ENCODE data around the gene POP5.
"Not testable (repeated sequence)": the region's sequence is repeated elsewhere in the genome, so short reads cannot be mapped to it uniquely, and the experiment has no call there.

The POP5 gene

GRCh38 chr12:120536064-120536791, 45.0 kb downstream of the POP5 start:
- H3K36me3 ChIP-seq (ENCODE audit: insufficient read depth, low read length), result peaks cover 18% of the 10 kb centered on the region; the same call in 1 of the 2 replicates

GRCh38 chr12:120534703-120535655, 46.2 kb downstream of the POP5 start:
- Histone ChIP-seq H3K27ac (ENCODE audit: low read depth, low read length) (peak overlapping the region; percentile 53), H3K27me3 (ENCODE audit: insufficient read depth, low read length) (no peaks in the 10 kb centered on the region), H3K79me2 (ENCODE audit: control insufficient read depth, insufficient read depth, low read length, unreplicated experiment) (peaks cover 58% of the 10 kb centered on the region), H3K4me3 (ENCODE audit: low read depth, low read length) (peak overlapping the region; percentile 87), H2AFZ (ENCODE audit: low read length, unreplicated experiment) (peak overlapping the region; percentile 63), H3K36me3 (ENCODE audit: insufficient read depth, low read length) (peaks cover 18% of the 10 kb centered on the region; the same call in 1 of the 2 replicates), H3K4me1 (ENCODE audit: control insufficient read depth, insufficient read depth, low read length, unreplicated experiment) (peaks cover 43% of the 10 kb centered on the region)

More at GRCh38 chr12:120536064-120536791, 45.0 kb downstream of the POP5 start:
- H3K4me3 ChIP-seq (ENCODE audit: low read depth, low read length), result peak overlapping the region; percentile 87
- H3K27ac ChIP-seq (ENCODE audit: low read depth, low read length), result no peak overlapping the region
- H3K27me3 ChIP-seq (ENCODE audit: insufficient read depth, low read length), result no peaks in the 10 kb centered on the region
- H2AFZ ChIP-seq (ENCODE audit: low read length, unreplicated experiment), result no peak overlapping the region
- H3K4me1 ChIP-seq (ENCODE audit: control insufficient read depth, insufficient read depth, low read length, unreplicated experiment), result peaks cover 50% of the 10 kb centered on the region
- peaks cover 69% of the 10 kb centered on the region for H3K79me2 ChIP-seq (ENCODE audit: control insufficient read depth, insufficient read depth, low read length, unreplicated experiment)

GRCh38 chr12:120534203-120534702, 46.9 kb downstream of the POP5 start, which contains the start of gene RNF10:
Gene RNF10 (plus strand): TSS chr12:120534356. CDS start chr12:120534812, 456 bp downstream.
- H3K4me3 ChIP-seq (ENCODE audit: low read depth, low read length), result peak within 1 kb of the TSS; percentile 87
- H3K27ac ChIP-seq (ENCODE audit: low read depth, low read length), result peak within 1 kb of the TSS; percentile 53
- peaks cover 18% of the 10 kb centered on the region; the same call in 1 of the 2 replicates for H3K36me3 ChIP-seq (ENCODE audit: insufficient read depth, low read length)
- peak within 1 kb of the TSS; percentile 63 for H2AFZ ChIP-seq (ENCODE audit: low read length, unreplicated experiment)
- peaks cover 43% of the 10 kb centered on the region for H3K4me1 ChIP-seq (ENCODE audit: control insufficient read depth, insufficient read depth, low read length, unreplicated experiment)
- peaks cover 51% of the 10 kb centered on the region for H3K79me2 ChIP-seq (ENCODE audit: control insufficient read depth, insufficient read depth, low read length, unreplicated experiment)
- H3K27me3 ChIP-seq (ENCODE audit: insufficient read depth, low read length), result no peaks in the 10 kb centered on the region

- Histone ChIP-seq H2AFZ (ENCODE audit: low read length, unreplicated experiment) (no peak overlapping the region), H3K27ac (ENCODE audit: low read depth, low read length) (no peak overlapping the region), H3K27me3 (ENCODE audit: insufficient read depth, low read length) (no peaks in the 10 kb centered on the region), H3K4me1 (ENCODE audit: control insufficient read depth, insufficient read depth, low read length, unreplicated experiment) (peaks cover 28% of the 10 kb centered on the region), H3K4me3 (ENCODE audit: low read depth, low read length) (no peak overlapping the region), H3K36me3 (ENCODE audit: insufficient read depth, low read length) (peaks cover 16% of the 10 kb centered on the region; the same call in 1 of the 2 replicates), H3K79me2 (ENCODE audit: control insufficient read depth, insufficient read depth, low read length, unreplicated experiment) (peaks cover 42% of the 10 kb centered on the region)
These were observed 48.4 kb downstream of the POP5 start for GRCh38 chr12:120532701-120533238.

- Histone ChIP-seq H3K4me1 (ENCODE audit: control insufficient read depth, insufficient read depth, low read length, unreplicated experiment) (peaks cover 14% of the 10 kb centered on the region), H3K79me2 (ENCODE audit: control insufficient read depth, insufficient read depth, low read length, unreplicated experiment) (peaks cover 21% of the 10 kb centered on the region), H3K4me3 (ENCODE audit: low read depth, low read length) (peak overlapping the region; percentile 75; the same call in 1 of the 2 replicates)
- H2AFZ ChIP-seq (ENCODE audit: low read length, unreplicated experiment); H3K27me3 ChIP-seq (ENCODE audit: insufficient read depth, low read length); H3K27ac ChIP-seq (ENCODE audit: low read depth, low read length); H3K36me3 ChIP-seq (ENCODE audit: insufficient read depth, low read length): not testable (repeated sequence)
These were observed 50.8 kb downstream of the POP5 start for GRCh38 chr12:120530418-120530761.

GRCh38 chr12:120529641-120530417, 51.4 kb downstream of the POP5 start:
- H2AFZ ChIP-seq (ENCODE audit: low read length, unreplicated experiment), result peak overlapping the region; percentile 98
- H3K27me3 ChIP-seq (ENCODE audit: insufficient read depth, low read length), result no peaks in the 10 kb centered on the region
- H3K27ac ChIP-seq (ENCODE audit: low read depth, low read length), result peak overlapping the region; percentile 54
- peaks cover 18% of the 10 kb centered on the region for H3K79me2 ChIP-seq (ENCODE audit: control insufficient read depth, insufficient read depth, low read length, unreplicated experiment)
- H3K36me3 ChIP-seq (ENCODE audit: insufficient read depth, low read length), result no peaks in the 10 kb centered on the region
- H3K4me1 ChIP-seq (ENCODE audit: control insufficient read depth, insufficient read depth, low read length, unreplicated experiment), result peaks cover 15% of the 10 kb centered on the region
- peak overlapping the region; percentile 75 for H3K4me3 ChIP-seq (ENCODE audit: low read depth, low read length)

GRCh38 chr12:120528861-120529525, 52.2 kb downstream of the POP5 start, which contains the start of gene COQ5:
Gene COQ5 (minus strand): TSS chr12:120529158. CDS start chr12:120529141, 17 bp downstream.
- H2AFZ ChIP-seq (ENCODE audit: low read length, unreplicated experiment), result peak within 1 kb of the TSS; percentile 98
- H3K36me3 ChIP-seq (ENCODE audit: insufficient read depth, low read length), result no peaks in the 10 kb centered on the region
- H3K27ac ChIP-seq (ENCODE audit: low read depth, low read length), result peak within 1 kb of the TSS; percentile 54
- H3K4me3 ChIP-seq (ENCODE audit: low read depth, low read length), result peak within 1 kb of the TSS; percentile 75
- no peaks in the 10 kb centered on the region for H3K27me3 ChIP-seq (ENCODE audit: insufficient read depth, low read length)
- peaks cover 11% of the 10 kb centered on the region for H3K79me2 ChIP-seq (ENCODE audit: control insufficient read depth, insufficient read depth, low read length, unreplicated experiment)
- peaks cover 15% of the 10 kb centered on the region for H3K4me1 ChIP-seq (ENCODE audit: control insufficient read depth, insufficient read depth, low read length, unreplicated experiment)

Measured in ACC112 (cell line).